Measurements from ENCODE around the gene PCDH9.

Gene PCDH9

DNA sequence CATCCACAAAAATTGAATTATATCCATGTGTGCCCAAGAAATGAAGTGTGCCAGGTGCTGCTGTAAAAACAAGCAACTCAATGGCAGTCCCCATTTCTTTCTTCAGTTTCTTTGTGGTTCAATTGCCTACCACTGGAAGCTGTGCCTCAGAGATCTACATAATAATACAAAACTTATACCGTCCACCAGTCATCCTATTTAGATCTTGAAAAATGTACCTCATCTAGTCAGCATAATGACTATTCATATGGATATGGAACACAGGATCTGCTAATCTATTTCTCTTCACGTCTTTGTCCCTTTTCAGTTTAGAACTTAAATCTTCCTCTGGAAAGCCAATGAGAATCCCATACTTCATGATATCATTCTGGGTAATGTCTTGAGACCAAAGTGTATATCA lies 648.5 kb downstream of the PCDH9 start:
- no peak overlapping the region for H3K4me2 ChIP-seq
- H4K20me1 ChIP-seq: no peaks in the 10 kb centered on the region
- H3K4me3 ChIP-seq: no peak overlapping the region
- H3K9me3 ChIP-seq: no peaks in the 10 kb centered on the region
- no peaks in the 10 kb centered on the region for H3K4me1 ChIP-seq
- H3K27me3 ChIP-seq: no peaks in the 10 kb centered on the region
- no peak for TF ChIP-seq Cebpa-rat (IDR thresholded peaks at IDR 0.05)
- H3K27ac ChIP-seq: no peak overlapping the region
- H3K9ac ChIP-seq: no peak overlapping the region
- H3K36me3 ChIP-seq: no peaks in the 10 kb centered on the region

DNA sequence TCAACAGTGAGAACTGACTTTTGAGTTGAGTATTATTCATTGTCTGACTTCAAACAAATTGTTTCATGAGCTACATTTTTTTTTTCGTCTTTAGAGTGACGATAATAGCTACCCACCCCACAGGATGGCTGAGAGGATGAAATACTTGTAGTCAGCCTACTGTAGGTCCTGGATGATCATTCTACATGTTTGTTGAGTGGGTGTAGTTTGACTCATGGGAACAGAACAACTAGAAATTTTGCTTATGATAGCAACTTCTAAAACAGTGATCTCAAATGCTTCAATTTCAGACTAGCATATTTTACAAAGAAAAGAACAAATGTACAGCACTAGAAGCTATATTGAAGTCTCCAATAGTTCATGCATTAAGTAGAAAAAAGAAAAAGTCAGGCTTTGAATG lies 651.8 kb downstream of the PCDH9 start:
- no peaks in the 10 kb centered on the region for H3K27me3 ChIP-seq
- no peak overlapping the region for H3K4me3 ChIP-seq
- no peak for TF ChIP-seq Cebpa-rat (IDR thresholded peaks at IDR 0.05)
- no peak overlapping the region for H3K4me2 ChIP-seq
- H3K4me1 ChIP-seq: no peaks in the 10 kb centered on the region
- H3K9ac ChIP-seq: no peak overlapping the region
- no peaks in the 10 kb centered on the region for H3K9me3 ChIP-seq
- no peaks in the 10 kb centered on the region for H3K36me3 ChIP-seq
- no peaks in the 10 kb centered on the region for H4K20me1 ChIP-seq
- H3K27ac ChIP-seq: no peak overlapping the region

DNA sequence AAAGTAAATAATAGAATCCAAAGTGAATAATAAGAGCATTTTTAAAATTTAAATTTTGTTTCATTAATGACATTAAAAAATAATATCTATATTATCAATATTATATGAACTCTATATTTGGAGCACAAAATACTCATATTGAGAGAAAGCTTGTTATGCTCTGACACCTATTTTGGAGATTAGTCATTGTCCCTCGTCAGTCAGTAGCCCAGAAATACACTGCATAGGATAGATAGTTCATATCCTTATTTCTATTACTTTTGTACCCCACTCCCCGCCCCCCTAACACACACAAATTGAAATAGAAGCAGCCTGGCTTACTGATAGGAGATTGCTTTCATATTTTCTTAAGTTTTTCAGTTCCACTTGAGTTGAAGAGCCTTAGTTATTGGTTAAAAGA lies 652.8 kb downstream of the PCDH9 start:
- Histone ChIP-seq H3K4me3 (no peak overlapping the region), H3K27me3 (no peaks in the 10 kb centered on the region), H4K20me1 (no peaks in the 10 kb centered on the region), H3K4me1 (no peaks in the 10 kb centered on the region), H3K36me3 (no peaks in the 10 kb centered on the region), H3K9ac (no peak overlapping the region), H3K4me2 (no peak overlapping the region), H3K27ac (no peak overlapping the region), H3K9me3 (no peaks in the 10 kb centered on the region)
- TF ChIP-seq Cebpa-rat (IDR thresholded peaks at IDR 0.05): no peak

DNA sequence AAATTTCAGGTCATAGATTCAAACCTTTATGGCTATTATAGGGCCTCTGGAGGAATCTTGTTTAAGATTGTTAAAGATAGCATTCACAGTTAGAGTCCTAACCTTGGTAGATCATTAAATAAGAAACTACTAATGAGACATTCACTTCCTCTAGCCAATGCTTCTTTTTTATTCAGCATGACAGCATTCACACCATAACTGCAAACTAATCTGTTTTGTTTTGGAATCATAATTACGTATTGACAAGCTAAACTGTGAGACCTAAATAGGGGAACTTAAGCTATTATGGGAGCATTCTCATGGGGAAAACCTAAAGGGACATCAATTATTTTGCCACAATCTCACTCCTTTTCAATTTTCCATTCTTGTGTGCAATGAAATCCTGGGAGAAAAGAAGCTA lies 653.8 kb downstream of the PCDH9 start:
- Histone ChIP-seq H3K4me3 (no peak overlapping the region), H3K4me2 (no peak overlapping the region), H3K27ac (no peak overlapping the region), H3K9ac (no peak overlapping the region), H3K27me3 (no peaks in the 10 kb centered on the region), H4K20me1 (no peaks in the 10 kb centered on the region), H3K4me1 (no peaks in the 10 kb centered on the region), H3K9me3 (no peaks in the 10 kb centered on the region), H3K36me3 (no peaks in the 10 kb centered on the region)
- TF ChIP-seq Cebpa-rat (IDR thresholded peaks at IDR 0.05): no peak

- no peak overlapping the region for H3K27ac ChIP-seq
Measured at GRCh38 chr13:66574606-66575005, 655.5 kb downstream of the PCDH9 start.

GRCh38 chr13:66567899-66568612 lies 662.1 kb downstream of the PCDH9 start:
- Histone ChIP-seq H3K4me3 (no peak overlapping the region), H4K20me1 (no peaks in the 10 kb centered on the region), H3K9me3 (no peaks in the 10 kb centered on the region), H3K36me3 (no peaks in the 10 kb centered on the region), H3K27me3 (no peaks in the 10 kb centered on the region), H3K9ac (no peak overlapping the region), H3K4me2 (no peak overlapping the region), H3K4me1 (no peaks in the 10 kb centered on the region), H3K27ac (no peak overlapping the region)
- no peak for TF ChIP-seq Cebpa-rat (IDR thresholded peaks at IDR 0.05)

More at GRCh38 chr13:66574606-66575005, 655.5 kb downstream of the PCDH9 start:
- TF ChIP-seq Cebpa-rat (IDR thresholded peaks at IDR 0.05): no peak
- Histone ChIP-seq H3K4me1 (no peaks in the 10 kb centered on the region), H3K9me3 (no peaks in the 10 kb centered on the region), H3K4me2 (no peak overlapping the region), H3K36me3 (no peaks in the 10 kb centered on the region), H3K27me3 (no peaks in the 10 kb centered on the region), H3K9ac (no peak overlapping the region), H4K20me1 (no peaks in the 10 kb centered on the region), H3K4me3 (no peak overlapping the region)

DNA sequence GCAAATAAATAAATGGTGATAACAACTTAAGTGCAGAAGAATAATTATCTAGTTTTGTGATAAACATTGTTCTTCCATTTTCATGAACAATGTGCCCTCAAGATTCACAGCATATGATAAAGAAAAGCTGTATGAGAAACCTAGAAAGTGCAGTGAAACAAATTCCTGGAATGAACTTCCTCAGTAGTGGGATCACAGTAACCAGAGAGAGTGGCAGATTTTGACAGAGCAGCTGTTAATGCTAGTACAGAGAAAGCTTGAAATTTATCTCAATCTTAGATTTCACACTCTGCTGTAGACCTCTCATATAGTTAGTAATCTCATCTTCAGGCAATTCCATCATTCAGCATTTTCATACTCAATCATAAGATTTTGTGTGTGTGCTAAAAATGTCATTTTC lies 664.9 kb downstream of the PCDH9 start:
- no peak overlapping the region for H3K9ac ChIP-seq

GRCh38 chr13:66563076-66563475 lies 667.1 kb downstream of the PCDH9 start:
- no peaks in the 10 kb centered on the region for H4K20me1 ChIP-seq
- H3K9me3 ChIP-seq: peaks cover 22% of the 10 kb centered on the region
- H3K4me2 ChIP-seq: no peak overlapping the region
- no peaks in the 10 kb centered on the region for H3K36me3 ChIP-seq
- peaks cover 9% of the 10 kb centered on the region; the same call in 1 of the 2 replicates for H3K4me1 ChIP-seq
- H3K4me3 ChIP-seq: no peak overlapping the region
- no peak overlapping the region for H3K9ac ChIP-seq
- H3K27ac ChIP-seq: no peak overlapping the region
- no peaks in the 10 kb centered on the region for H3K27me3 ChIP-seq
- no peak for TF ChIP-seq Cebpa-rat (IDR thresholded peaks at IDR 0.05)

More for the DNA sequence above, 664.9 kb downstream of the PCDH9 start:
- no peaks in the 10 kb centered on the region for H3K36me3 ChIP-seq
- H3K4me2 ChIP-seq: no peak overlapping the region
- no peak overlapping the region for H3K27ac ChIP-seq
- H3K4me3 ChIP-seq: no peak overlapping the region
- H3K27me3 ChIP-seq: no peaks in the 10 kb centered on the region
- H4K20me1 ChIP-seq: no peaks in the 10 kb centered on the region
- no peak for TF ChIP-seq Cebpa-rat (IDR thresholded peaks at IDR 0.05)
- H3K4me1 ChIP-seq: no peaks in the 10 kb centered on the region
- peaks cover 20% of the 10 kb centered on the region for H3K9me3 ChIP-seq

GRCh38 chr13:66562054-66562453 lies 668.1 kb downstream of the PCDH9 start:
- no peak overlapping the region for H3K4me3 ChIP-seq
- H3K27ac ChIP-seq: no peak overlapping the region
- peaks cover 22% of the 10 kb centered on the region for H3K9me3 ChIP-seq
- H4K20me1 ChIP-seq: no peaks in the 10 kb centered on the region
- peaks cover 11% of the 10 kb centered on the region; the same call in 1 of the 2 replicates for H3K4me1 ChIP-seq
- no peak for TF ChIP-seq Cebpa-rat (IDR thresholded peaks at IDR 0.05)
- no peak overlapping the region for H3K4me2 ChIP-seq
- no peaks in the 10 kb centered on the region for H3K27me3 ChIP-seq
- no peak overlapping the region for H3K9ac ChIP-seq
- H3K36me3 ChIP-seq: no peaks in the 10 kb centered on the region

DNA sequence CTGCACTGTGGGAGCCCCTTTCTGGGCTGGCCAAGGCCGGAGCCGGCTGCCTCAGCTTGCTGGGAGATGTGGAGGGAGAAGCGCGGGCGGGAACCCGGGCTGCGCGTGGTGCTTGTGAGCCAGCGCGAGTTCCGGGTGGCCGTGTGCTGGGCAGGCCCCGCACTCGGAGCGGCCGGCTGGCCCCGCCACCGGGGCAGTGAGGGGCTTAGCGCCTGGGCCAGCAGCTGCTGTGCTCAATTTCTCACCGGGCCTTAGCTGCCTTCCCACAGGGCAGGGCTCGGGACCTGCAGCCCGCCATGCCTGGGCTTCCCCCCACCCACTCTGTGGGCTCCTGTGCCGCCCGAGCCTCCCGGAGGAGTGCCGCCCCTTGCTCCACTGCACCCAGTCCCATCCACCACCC lies 669.1 kb downstream of the PCDH9 start:
- Histone ChIP-seq H3K9ac (no peak overlapping the region), H3K27ac (no peak overlapping the region), H3K27me3 (no peaks in the 10 kb centered on the region), H4K20me1 (no peaks in the 10 kb centered on the region), H3K4me1 (peaks cover 11% of the 10 kb centered on the region; the same call in 1 of the 2 replicates), H3K4me3 (no peak overlapping the region), H3K4me2 (no peak overlapping the region), H3K36me3 (no peaks in the 10 kb centered on the region), H3K9me3 (peaks cover 22% of the 10 kb centered on the region)
- no peak for TF ChIP-seq Cebpa-rat (IDR thresholded peaks at IDR 0.05)

All from BLaER1 (cell line).